Astrocyte (in vitro differentiated cells and primary cell): Measurements from ENCODE around the gene GAMT. TPM values are rescaled to one million over a fixed set of nuclear protein-coding genes. Genes with fewer than 3 reads are reported as not detected.

Experiments
- DNase-seq: peaks from one replicate; pipeline ENCODE4 v3.0.0-alpha.2; 2010; ENCODE audit warnings: low read depth
- FAIRE-seq: peaks from 2 replicates; lab custom pipeline; 2011; peaks lifted over from hg19 to GRCh38; lab: Jason Lieb, UNC
- H2AFZ ChIP-seq: 2 replicates; pipeline ENCODE4 v1.6.0; 2012; ENCODE audit warnings: low read depth, low read length, inconsistent platforms
- H3K27ac ChIP-seq: 2 replicates; pipeline ENCODE4 v1.5.1; 2011; ENCODE audit warnings: low read depth, low read length, inconsistent platforms
- H3K27me3 ChIP-seq: 2 replicates; pipeline ENCODE4 v1.6.0; 2011; ENCODE audit warnings: low read length, inconsistent platforms; ENCODE audit not compliant: insufficient read depth
- H3K36me3 ChIP-seq: 2 replicates; pipeline ENCODE4 v1.5.1; 2011; ENCODE audit warnings: low read length, inconsistent platforms; ENCODE audit not compliant: insufficient read depth
- H3K4me1 ChIP-seq: 2 replicates; pipeline ENCODE4 v1.5.1; 2011; ENCODE audit warnings: low read length, inconsistent platforms; ENCODE audit not compliant: insufficient read depth
- H3K4me2 ChIP-seq: 2 replicates; pipeline ENCODE4 v1.6.0; 2012; ENCODE audit warnings: low read length, inconsistent platforms
- H3K4me3 ChIP-seq: 2 replicates; pipeline ENCODE4 v1.5.1; 2011; ENCODE audit warnings: low read depth, mild to moderate bottlenecking, low read length, inconsistent platforms; ENCODE audit not compliant: insufficient read depth
- H3K79me2 ChIP-seq: 2 replicates; pipeline ENCODE4 v1.6.0; 2012; ENCODE audit warnings: mild to moderate bottlenecking, low read length, inconsistent platforms; ENCODE audit not compliant: insufficient read depth
- H3K9ac ChIP-seq: 2 replicates; pipeline ENCODE4 v1.6.0; 2012; ENCODE audit warnings: mild to moderate bottlenecking, low read length, inconsistent platforms
- H3K9me3 ChIP-seq: 2 replicates; pipeline ENCODE4 v1.5.1; 2012; ENCODE audit warnings: low read depth, mild to moderate bottlenecking, low read length, inconsistent platforms; ENCODE audit not compliant: insufficient read depth
- H4K20me1 ChIP-seq: 2 replicates; pipeline ENCODE4 v1.6.0; 2012; ENCODE audit warnings: low read length, inconsistent platforms; ENCODE audit not compliant: insufficient read depth
- H3K27ac Mint-ChIP-seq: one replicate; pipeline ENCODE4 v1.8.0; 2021; ENCODE audit warnings: mild to moderate bottlenecking, mixed read lengths; ENCODE audit not compliant: unreplicated experiment
- H3K27me3 Mint-ChIP-seq: one replicate; pipeline ENCODE4 v1.8.0; 2021; ENCODE audit warnings: low read depth, mixed read lengths; ENCODE audit not compliant: unreplicated experiment
- H3K36me3 Mint-ChIP-seq: one replicate; pipeline ENCODE4 v1.8.0; 2021; ENCODE audit warnings: low read depth, mixed read lengths; ENCODE audit not compliant: unreplicated experiment
- H3K4me1 Mint-ChIP-seq: one replicate; pipeline ENCODE4 v1.8.0; 2021; ENCODE audit warnings: low read depth, mixed read lengths; ENCODE audit not compliant: unreplicated experiment
- H3K4me3 Mint-ChIP-seq: one replicate; pipeline ENCODE4 v1.8.0; 2021; ENCODE audit warnings: mild to moderate bottlenecking, moderate library complexity, mixed read lengths; ENCODE audit not compliant: unreplicated experiment
- H3K9me3 Mint-ChIP-seq: one replicate; pipeline ENCODE4 v1.8.0; 2021; ENCODE audit warnings: mild to moderate bottlenecking, mixed read lengths; ENCODE audit not compliant: unreplicated experiment
- CTCF ChIP-seq: IDR thresholded peaks from 2 replicates; pipeline ENCODE4 v1.5.1; 2011; ENCODE audit warnings: low read depth, mild to moderate bottlenecking, inconsistent platforms, low read length, moderate library complexity; ENCODE audit not compliant: insufficient read depth
- EZH2 ChIP-seq: IDR thresholded peaks from 2 replicates; pipeline ENCODE4 v1.6.1; 2012; ENCODE audit warnings: mild to moderate bottlenecking, low read length, inconsistent platforms; ENCODE audit not compliant: insufficient read depth
- total RNA-seq: library from RNA; stranded (reverse); gene quantifications from 2 replicates; pipeline ENCODE4 v1.2.1, GENCODE V29; 2021

The GAMT gene
- total RNA-seq, 1 donor from 2014 or later, result 35.9 TPM

- Mint-ChIP-seq H3K27ac (peak overlapping the region; percentile 12), H3K4me1 (peaks cover 18% of the 10 kb centered on the region), H3K4me3 (no peak overlapping the region), H3K27me3 (no peaks in the 10 kb centered on the region), H3K9me3 (no peaks in the 10 kb centered on the region), H3K36me3 (peaks cover 14% of the 10 kb centered on the region)
- Histone ChIP-seq H3K36me3 (peaks cover 27% of the 10 kb centered on the region), H3K27ac (peak overlapping the region; percentile 91), H3K4me2 (peak overlapping the region; percentile 89), H3K4me3 (peak overlapping the region; percentile 53), H3K9ac (peak overlapping the region; percentile 81), H3K9me3 (no peaks in the 10 kb centered on the region), H3K79me2 (peaks cover 43% of the 10 kb centered on the region), H3K4me1 (peaks cover 54% of the 10 kb centered on the region), H2AFZ (peak overlapping the region; percentile 22), H4K20me1 (peaks cover 17% of the 10 kb centered on the region), H3K27me3 (no peaks in the 10 kb centered on the region)
- no peak for TF ChIP-seq CTCF
- no peak for TF ChIP-seq EZH2
- DNase-seq (peak; percentile 89), FAIRE-seq (peak; percentile 66)
These were observed 40.4 kb downstream of the GAMT start for GRCh38 chr19:1360818-1361461.

GRCh38 chr19:1360126-1360817 lies 41.1 kb downstream of the GAMT start:
- H3K9me3 Mint-ChIP-seq, result no peaks in the 10 kb centered on the region
- peak overlapping the region; percentile 40 for H3K4me3 Mint-ChIP-seq
- no peaks in the 10 kb centered on the region for H3K27me3 ChIP-seq
- H2AFZ ChIP-seq, result peak overlapping the region; percentile 22
- DNase-seq (no peak), FAIRE-seq (no peak)
- no peaks in the 10 kb centered on the region for H3K27me3 Mint-ChIP-seq
- H3K36me3 Mint-ChIP-seq, result peaks cover 15% of the 10 kb centered on the region
- H4K20me1 ChIP-seq, result peaks cover 19% of the 10 kb centered on the region
- H3K9me3 ChIP-seq, result no peaks in the 10 kb centered on the region
- H3K9ac ChIP-seq, result peak overlapping the region; percentile 81
- peaks cover 53% of the 10 kb centered on the region for H3K4me1 ChIP-seq
- peak overlapping the region; percentile 89 for H3K4me2 ChIP-seq
- H3K36me3 ChIP-seq, result peaks cover 27% of the 10 kb centered on the region
- H3K27ac Mint-ChIP-seq, result peak overlapping the region; percentile 86
- peaks cover 21% of the 10 kb centered on the region for H3K4me1 Mint-ChIP-seq
- peaks cover 46% of the 10 kb centered on the region for H3K79me2 ChIP-seq
- TF ChIP-seq CTCF, result no peak
- TF ChIP-seq EZH2, result no peak
- H3K4me3 ChIP-seq, result peak overlapping the region; percentile 9
- peak overlapping the region; percentile 91 for H3K27ac ChIP-seq
